GM12878 (cell line): Measurements from ENCODE around the gene IER5. TPM values are rescaled to one million over a fixed set of nuclear protein-coding genes. Genes with fewer than 3 reads are reported as not detected.

Experiments used
- ATAC-seq: fragments of 200-7000 bp; cut with Tn5 transposase; 3 replicates; pipeline ENCODE4 v1.9.1; 2020; ENCODE audit warnings: mild to moderate bottlenecking, moderate library complexity
- BruUV-seq: library from RNA; stranded (reverse); fragments of 400-500 nt; replicated peaks from 2 replicates; lab custom pipeline; 2021; lab: Mats Ljungman, UMichigan
- CTCF ChIA-PET: fragments of 300-600 bp; sonication (Branson Sonifier 250); formaldehyde crosslinking; extraction: SDS; loops from one replicate; lab custom pipeline; 2021; ENCODE audit warnings: inconsistent platforms; lab: Yijun Ruan, JAX
- POLR2A ChIA-PET: fragments of 350-600 bp; formaldehyde crosslinking; extraction: SDS; loops from one replicate; lab custom pipeline; 2021; ENCODE audit warnings: inconsistent platforms; lab: Charles Lee
- RAD21 ChIA-PET: fragments of 300-600 bp; sonication (Branson Sonifier 250); formaldehyde crosslinking; loops from one replicate; lab custom pipeline; 2023; ENCODE audit warnings: antibody characterized with exemption; ENCODE audit not compliant: unreplicated experiment; lab: Charles Lee
- SMC1A ChIA-PET: fragments of 300-600 bp; sonication (Branson Sonifier 250); formaldehyde crosslinking; loops from one replicate; lab custom pipeline; 2023; ENCODE audit not compliant: unreplicated experiment, uncharacterized antibody; lab: Charles Lee
- DNase-seq: peaks from one replicate; pipeline ENCODE4 v3.0.0-alpha.2; 2011; ENCODE audit warnings: low read depth, low spot score
- FAIRE-seq: peaks from 3 replicates; lab custom pipeline; 2011; peaks lifted over from hg19 to GRCh38; lab: Jason Lieb, UNC
- H2AFZ ChIP-seq: 2 replicates; pipeline ENCODE4 v1.6.0; 2011; ENCODE audit warnings: low read depth, low read length, control low read depth; ENCODE audit not compliant: control insufficient read depth
- H3K27ac ChIP-seq: 2 replicates; pipeline ENCODE4 v1.5.1; 2011; ENCODE audit warnings: control low read depth; ENCODE audit not compliant: control insufficient read depth, insufficient read depth
- H3K27me3 ChIP-seq, 2 experiments: replicated peaks in 1 of 2; 2 replicates each; pipeline versions ENCODE4 v1.6.0 to v1.6.1; 2011; ENCODE audit warnings: low read length in 1 of 2; ENCODE audit not compliant: control insufficient read depth in 2 of 2, insufficient read depth in 2 of 2
- H3K36me3 ChIP-seq, 2 experiments: 2 replicates each; pipeline ENCODE4 v1.5.1; 2011; ENCODE audit warnings: low read length in 1 of 2; ENCODE audit not compliant: control insufficient read depth in 2 of 2, insufficient read depth in 2 of 2
- H3K4me1 ChIP-seq: 2 replicates; pipeline ENCODE4 v1.6.1; 2011; ENCODE audit warnings: mild to moderate bottlenecking, low read length, moderate library complexity, mixed read lengths; ENCODE audit not compliant: control insufficient read depth, insufficient read depth
- H3K4me2 ChIP-seq: 2 replicates; pipeline ENCODE4 v1.6.0; 2011; ENCODE audit warnings: control low read depth; ENCODE audit not compliant: control insufficient read depth, insufficient read depth
- H3K4me3 ChIP-seq: fragments of 200-600 bp; sonication (generic); 2 replicates; pipeline ENCODE4 v1.5.1; 2016
- H3K79me2 ChIP-seq: 2 replicates; pipeline ENCODE4 v1.6.0; 2011; ENCODE audit warnings: low read length; ENCODE audit not compliant: control insufficient read depth, insufficient read depth
- H3K9ac ChIP-seq: 2 replicates; pipeline ENCODE4 v1.8.0; 2011; ENCODE audit warnings: low read length, control low read depth, mixed read lengths; ENCODE audit not compliant: control insufficient read depth, insufficient read depth
- H3K9me3 ChIP-seq: replicated peaks from 3 replicates; pipeline ENCODE4 v1.5.1; 2011; ENCODE audit warnings: mild to moderate bottlenecking, low read length; ENCODE audit not compliant: control insufficient read depth, insufficient read depth
- H4K20me1 ChIP-seq: 2 replicates; pipeline ENCODE4 v1.6.0; 2011; ENCODE audit not compliant: control insufficient read depth, insufficient read depth
- BCL3 ChIP-seq: IDR thresholded peaks from 2 replicates; pipeline ENCODE4 v1.6.1; 2011; ENCODE audit warnings: borderline replicate concordance, low read depth, mild to moderate bottlenecking, moderate library complexity, low read length; ENCODE audit not compliant: insufficient read depth, poor library complexity, severe bottlenecking
- HDGF ChIP-seq: fragments of 450-650 bp; IDR thresholded peaks from 2 replicates; pipeline ENCODE4 v1.6.1; 2016; ENCODE audit warnings: antibody characterized with exemption
- MLLT1 ChIP-seq: fragments of 450-650 bp; IDR thresholded peaks from 2 replicates; pipeline ENCODE4 v1.6.1; 2016; ENCODE audit warnings: mild to moderate bottlenecking
- PAX5 ChIP-seq: IDR thresholded peaks from 2 replicates; pipeline ENCODE4 v1.6.1; 2011; ENCODE audit warnings: low read depth, low read length, borderline replicate concordance
- SREBF1 ChIP-seq: IDR thresholded peaks from 2 replicates; pipeline ENCODE4 v1.6.1; 2012; ENCODE audit warnings: mild to moderate bottlenecking, low read length
- SRF ChIP-seq, 2 experiments: IDR thresholded peaks; 2 replicates each; pipeline ENCODE4 v1.6.1; 2011; ENCODE audit warnings: low read depth in 2 of 2, low read length in 2 of 2, mild to moderate bottlenecking in 1 of 2, moderate library complexity in 1 of 2
- ZNF217 ChIP-seq: fragments of 450-650 bp; IDR thresholded peaks from 2 replicates; pipeline ENCODE4 v1.6.1; 2017; ENCODE audit warnings: antibody characterized with exemption, mild to moderate bottlenecking
- WGBS: methylation state at CpG from one replicate; pipeline ENCODE4 v1.1.6; 2016; ENCODE audit warnings: low lambda C conversion rate; ENCODE audit not compliant: insufficient replicate concordance, insufficient coverage; ENCODE audit errors: missing lambda C conversion rate; 5-methylcytosine and 5-hydroxymethylcytosine counted together
- in situ Hi-C: fragments of 300-500 bp; cut with MboI; formaldehyde crosslinking; loops from 9 replicates; pipeline ENCODE4 v1.14.3; 2018; ENCODE audit warnings: mixed read lengths
- intact Hi-C: fragments of 100-400 bp; cut with micrococcal nuclease; formaldehyde crosslinking; loops from one replicate; pipeline ENCODE4 v1.14.2; 2022; ENCODE audit not compliant: unreplicated experiment
- polyA plus RNA-seq, 11 experiments: library from polyadenylated mRNA; depleted of rRNA in 4 of 11; unstranded in 6 of 11; stranded (reverse) in 5 of 11; fragments of >200 nt; fragmentation: Nextera tagmentation in 4 of 11; fragmentation: Illumina TruSeq in 1 of 11; extraction: Ambion mirVana in 4 of 11; extraction: Trizol in 1 of 11; gene quantifications; 1 replicate in 1 of 11; 2 replicates in 10 of 11; pipeline versions ENCODE4 v1.2.1 to v1.2.3, GENCODE V29; 2011 to 2016; ENCODE audit warnings: inconsistent platforms in 2 of 11, missing spikeins in 2 of 11, low read depth in 1 of 11
- total RNA-seq, 4 experiments: library from RNA; depleted of rRNA in 3 of 4; stranded (reverse); fragments of >200 nt in 3 of 4; fragmentation: Illumina TruSeq in 1 of 4; extraction: Trizol in 1 of 4; gene quantifications; 2 replicates each; pipeline versions ENCODE4 v1.2.1 to v1.2.3, GENCODE V29; 2013 to 2021
- TF ChIP-seq, protein P1 (sequence below): IDR thresholded peaks from 2 replicates; pipeline ENCODE4 v1.6.1; 2012; ENCODE audit warnings: low read depth, low read length, improper control_type of control experiment
- TF ChIP-seq, protein P2 (sequence below): IDR thresholded peaks from 2 replicates; pipeline ENCODE4 v1.6.1; 2011; ENCODE audit warnings: borderline replicate concordance, low read depth, mild to moderate bottlenecking, moderate library complexity, mixed read lengths, low read length; ENCODE audit not compliant: insufficient read depth; ENCODE audit errors: extremely low read length

The IER5 gene
- total and polyA plus RNA-seq, 10 of the 15 experiments (the other 5 are each of a cell fraction or from before 2014, with no cell fraction given): 4.3 to 75.2 (median 30.5) TPM

GRCh38 chr1:181064011-181064623 lies 24.4 kb upstream of the IER5 start:
- ChIA-PET SMC1A (interaction anchor here (0.7 to 4.8 kb wide), 15 partner anchors 8 to 703 kb away, joined by 3 to 53 read pairs (median 15); partner anchors contain the start of gene MR1), CTCF (interaction anchor here (0.6 to 4.1 kb wide), 13 partner anchors 8 to 143 kb away, joined by 3 to 35 read pairs (median 8); no protein-coding TSS in a partner anchor), POLR2A (interaction anchor here (0.6 to 2.4 kb wide), 10 partner anchors 8 to 420 kb away, joined by 3 to 20 read pairs (median 4); partner anchors contain the start of gene MR1), RAD21 (interaction anchor here (1.0 to 4.2 kb wide), 11 partner anchors 16 to 78 kb away, joined by 3 to 37 read pairs (median 12); no protein-coding TSS in a partner anchor)
- Histone ChIP-seq H3K79me2 (no peaks in the 10 kb centered on the region; the same call in 1 of the 2 replicates), H3K27ac (peak overlapping the region; percentile 37; the same call in 1 of the 2 replicates), H3K4me3 (no peak overlapping the region), H3K36me3 (no peaks in the 10 kb centered on the region), H3K4me2 (no peak overlapping the region)
- 93% methylated on average over 6 of the region's 6 CpGs for WGBS
- in situ Hi-C loops: no loop called here
- DNase-seq (no peak), FAIRE-seq (no peak)
- TF ChIP-seq MLLT1: no peak
- TF ChIP-seq HDGF: no peak
- TF ChIP-seq SREBF1: no peak
- TF ChIP-seq PAX5: no peak
- no peak for TF ChIP-seq BCL3
- TF ChIP-seq, protein P1, sequence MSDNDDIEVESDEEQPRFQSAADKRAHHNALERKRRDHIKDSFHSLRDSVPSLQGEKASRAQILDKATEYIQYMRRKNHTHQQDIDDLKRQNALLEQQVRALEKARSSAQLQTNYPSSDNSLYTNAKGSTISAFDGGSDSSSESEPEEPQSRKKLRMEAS: no peak
- TF ChIP-seq ZNF217: no peak
- TF ChIP-seq SRF (IDR thresholded peaks at IDR 0.05; ENCODE audit: low read depth in 2 of 2, low read length in 2 of 2): no peak
- TF ChIP-seq, protein P2, sequence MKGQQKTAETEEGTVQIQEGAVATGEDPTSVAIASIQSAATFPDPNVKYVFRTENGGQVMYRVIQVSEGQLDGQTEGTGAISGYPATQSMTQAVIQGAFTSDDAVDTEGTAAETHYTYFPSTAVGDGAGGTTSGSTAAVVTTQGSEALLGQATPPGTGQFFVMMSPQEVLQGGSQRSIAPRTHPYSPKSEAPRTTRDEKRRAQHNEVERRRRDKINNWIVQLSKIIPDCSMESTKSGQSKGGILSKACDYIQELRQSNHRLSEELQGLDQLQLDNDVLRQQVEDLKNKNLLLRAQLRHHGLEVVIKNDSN: no peak
- TF ChIP-seq, all 136 proteins: peak for 0
- BruUV-seq: no TSS peak
- Histone ChIP-seq H4K20me1 (no peaks in the 10 kb centered on the region), H3K27me3 (no peaks in the 10 kb centered on the region), H2AFZ (peak overlapping the region; percentile 8; the same call in 1 of the 2 replicates), H3K9ac (no peak overlapping the region), H3K9me3 (no peaks in the 10 kb centered on the region; the same call in 2 of the 3 replicates), H3K4me1 (peaks cover 32% of the 10 kb centered on the region)
- ATAC-seq: no peak
- intact Hi-C loops: no loop called here
